ENCODE measurements around the gene LRP1-AS.
"Not testable (repeated sequence)": the region's sequence is repeated elsewhere in the genome, so short reads cannot be mapped to it uniquely, and the experiment has no call there.

LRP1-AS gene

DNA sequence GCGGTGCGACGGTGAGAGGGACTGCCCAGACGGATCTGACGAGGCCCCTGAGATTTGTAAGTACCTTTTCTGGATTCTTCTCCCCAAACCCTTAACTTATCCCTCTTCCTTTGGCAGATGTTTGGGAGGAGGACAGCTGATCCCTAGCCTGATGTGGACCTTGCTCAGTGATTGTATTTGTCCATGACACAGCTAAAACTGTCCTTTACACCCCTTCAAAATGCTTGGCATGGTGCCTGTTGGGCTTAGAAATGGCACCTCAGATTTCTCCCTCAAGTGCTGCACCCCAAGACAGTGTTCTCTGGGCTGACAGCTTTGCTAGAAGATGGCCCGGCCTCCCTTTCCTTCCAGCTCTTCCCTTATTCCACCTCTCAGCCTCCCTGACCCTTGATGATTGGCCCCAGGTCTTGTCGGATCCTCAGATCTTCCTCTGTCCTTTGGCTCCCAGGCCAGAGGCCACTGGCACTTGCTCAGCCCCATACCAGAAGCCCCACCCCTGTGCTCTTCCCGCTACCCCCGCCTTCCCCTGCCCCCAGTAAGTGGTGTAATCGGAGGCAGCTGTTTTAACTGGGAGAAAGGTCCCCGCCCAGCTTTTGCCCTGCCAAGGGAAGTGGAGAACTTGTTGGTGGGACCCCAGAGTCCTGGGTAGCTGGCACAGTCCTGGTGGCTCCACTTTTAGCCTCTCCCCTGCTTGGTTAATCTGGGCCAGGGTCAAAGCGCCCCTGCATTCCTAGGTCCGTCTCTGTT lies 8.7 kb downstream of the LRP1-AS start:
- DNase-seq, result no peak

- no peak for DNase-seq
These were observed 11.7 kb downstream of the LRP1-AS start for GRCh38 chr12:57135527-57136326.

GRCh38 chr12:57134949-57135348 lies 12.5 kb downstream of the LRP1-AS start:
- no peak for DNase-seq

GRCh38 chr12:57133916-57134315 lies 13.5 kb downstream of the LRP1-AS start:
- DNase-seq, result no peak

DNA sequence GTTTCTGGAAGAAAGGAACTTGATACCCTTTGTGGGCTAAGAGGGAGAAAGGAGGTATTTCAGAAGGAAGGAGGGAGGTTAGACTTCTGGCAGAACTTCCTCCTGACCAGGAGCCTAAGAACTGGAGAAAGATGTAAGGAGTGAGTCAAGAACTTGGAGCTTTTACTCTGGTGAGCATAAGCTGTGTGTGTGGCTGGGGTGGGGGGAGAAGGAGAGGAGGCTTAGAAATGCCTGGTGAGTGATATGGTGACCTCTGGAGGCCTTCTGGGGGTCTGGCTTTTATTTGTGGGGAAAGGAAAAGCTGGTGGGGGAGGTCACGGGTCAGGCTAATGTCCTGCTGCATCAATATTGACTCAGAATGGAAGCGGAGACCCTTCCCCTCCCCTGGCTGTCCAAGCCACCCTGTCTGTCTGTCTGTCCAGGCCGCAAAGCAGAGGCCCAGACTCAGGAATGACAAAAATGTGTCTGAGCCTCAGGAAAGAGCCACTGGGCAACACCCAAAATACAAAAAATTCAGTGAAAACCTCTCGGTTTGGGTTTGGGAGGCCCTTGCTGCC lies 14.3 kb downstream of the LRP1-AS start:
- DNase-seq, result no peak

- DNase-seq, result no peak
These were observed 15.3 kb downstream of the LRP1-AS start for GRCh38 chr12:57131896-57132744.

DNA sequence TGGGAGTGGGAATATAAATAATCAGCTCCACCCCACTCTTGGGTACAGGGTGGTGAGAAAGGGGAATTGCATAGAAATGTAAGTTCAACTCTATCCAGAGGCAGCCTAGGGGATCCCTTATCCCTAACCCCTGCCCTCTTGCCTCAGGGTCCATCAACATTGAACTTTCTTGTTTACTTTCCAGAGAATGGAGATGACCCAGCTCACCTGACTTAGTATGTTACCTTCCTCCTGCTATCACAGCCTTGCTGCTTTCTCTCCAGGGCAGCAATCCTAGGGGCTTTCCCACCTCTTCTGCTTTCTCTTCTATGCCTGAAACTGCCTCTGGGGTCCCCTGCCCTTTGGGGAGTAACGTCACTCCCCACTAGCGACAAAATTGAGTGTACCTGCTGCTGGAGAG lies 16.5 kb downstream of the LRP1-AS start:
- no peak for DNase-seq

- no peak for DNase-seq
These were observed 17.5 kb downstream of the LRP1-AS start for GRCh38 chr12:57129889-57130288.

DNA sequence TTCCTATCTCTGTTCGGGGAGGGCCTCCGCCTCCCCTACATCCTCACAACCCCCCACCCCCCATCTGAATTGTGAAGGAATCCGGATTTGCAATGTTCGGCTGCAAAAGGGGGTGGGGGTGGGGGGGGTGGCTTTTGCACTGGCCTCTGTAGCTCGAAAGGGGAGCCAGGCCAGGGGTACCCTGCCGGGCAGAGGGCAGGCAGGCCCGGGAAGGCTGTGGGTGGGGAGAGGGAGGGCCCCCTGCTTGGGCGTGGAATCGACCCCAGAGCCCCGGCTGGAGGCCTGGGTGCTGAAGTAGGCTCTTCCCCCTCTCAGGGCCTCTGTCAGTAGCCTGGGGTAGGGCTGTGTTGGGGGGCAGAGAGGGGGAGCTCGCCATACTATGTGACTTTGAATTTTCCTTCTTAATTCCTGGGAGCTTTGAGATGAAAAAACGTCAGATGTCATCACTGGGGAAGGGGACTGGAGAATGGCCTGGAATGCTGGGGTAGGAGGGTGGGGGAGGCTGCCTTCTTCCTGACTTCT lies 18.0 kb downstream of the LRP1-AS start:
- no peak for DNase-seq

DNA sequence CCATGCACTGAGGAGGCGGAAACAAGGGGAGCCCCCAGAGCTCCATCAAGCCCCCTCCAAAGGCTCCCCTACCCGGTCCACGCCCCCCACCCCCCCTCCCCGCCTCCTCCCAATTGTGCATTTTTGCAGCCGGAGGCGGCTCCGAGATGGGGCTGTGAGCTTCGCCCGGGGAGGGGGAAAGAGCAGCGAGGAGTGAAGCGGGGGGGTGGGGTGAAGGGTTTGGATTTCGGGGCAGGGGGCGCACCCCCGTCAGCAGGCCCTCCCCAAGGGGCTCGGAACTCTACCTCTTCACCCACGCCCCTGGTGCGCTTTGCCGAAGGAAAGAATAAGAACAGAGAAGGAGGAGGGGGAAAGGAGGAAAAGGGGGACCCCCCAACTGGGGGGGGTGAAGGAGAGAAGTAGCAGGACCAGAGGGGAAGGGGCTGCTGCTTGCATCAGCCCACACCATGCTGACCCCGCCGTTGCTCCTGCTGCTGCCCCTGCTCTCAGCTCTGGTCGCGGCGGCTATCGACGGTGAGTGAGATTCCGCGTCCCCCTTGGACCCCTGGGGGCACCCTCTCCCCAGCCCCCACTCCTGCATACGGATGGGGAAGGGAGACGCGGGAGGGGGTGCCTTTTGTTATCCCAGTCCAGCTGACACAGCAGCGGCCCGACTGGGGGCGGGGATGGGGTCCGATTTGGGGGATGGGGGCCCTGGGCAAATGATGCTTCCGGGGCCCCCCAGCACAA lies 18.7 kb downstream of the LRP1-AS start:
- no peak for DNase-seq

DNA sequence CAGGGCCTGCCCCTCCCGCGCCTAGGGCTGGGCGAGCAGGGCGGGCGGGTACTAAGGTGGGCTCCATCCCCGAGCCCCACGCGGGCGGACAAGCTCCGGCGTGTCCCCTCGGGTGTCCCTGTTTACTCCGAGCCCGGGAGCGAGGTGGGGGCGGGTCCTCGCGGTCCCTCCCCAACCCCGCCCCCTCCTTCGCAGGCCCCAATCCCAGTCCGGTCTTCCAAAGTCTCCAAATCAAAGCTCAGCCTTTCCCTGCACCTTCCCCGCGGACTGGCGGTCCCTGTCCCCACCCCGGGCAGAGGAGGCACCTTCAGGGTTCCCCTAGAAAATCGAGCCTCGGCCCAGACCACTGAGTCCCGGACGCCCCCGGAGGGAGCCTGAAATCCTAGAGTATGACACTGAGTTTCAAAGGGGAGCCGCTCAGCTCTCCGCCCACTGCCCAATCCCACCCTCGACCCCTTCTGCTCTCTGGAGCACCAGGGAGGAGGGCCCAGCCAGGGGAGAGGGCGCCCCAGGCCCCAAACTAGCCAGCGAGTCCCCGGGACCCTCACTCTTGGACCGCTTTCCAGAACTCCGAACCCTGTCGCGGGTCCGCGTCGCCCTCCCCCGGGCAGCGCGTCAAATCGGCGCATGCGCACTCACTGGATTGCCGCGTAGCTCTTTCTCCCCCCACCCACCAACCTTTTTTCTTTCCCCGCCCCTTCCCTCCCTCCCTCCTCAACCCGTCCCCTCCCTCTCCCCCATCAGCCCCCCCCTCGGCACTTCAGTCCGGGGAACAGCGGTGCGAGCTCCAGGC lies 19.5 kb downstream of the LRP1-AS start, which contains the start of gene LRP1:
TSS of gene LRP1 (plus strand) at position 758 of the 793 bp plus-strand sequence. CDS start 482 bp downstream, outside the sequence.
- DNase-seq, result peak; percentile 63

DNA sequence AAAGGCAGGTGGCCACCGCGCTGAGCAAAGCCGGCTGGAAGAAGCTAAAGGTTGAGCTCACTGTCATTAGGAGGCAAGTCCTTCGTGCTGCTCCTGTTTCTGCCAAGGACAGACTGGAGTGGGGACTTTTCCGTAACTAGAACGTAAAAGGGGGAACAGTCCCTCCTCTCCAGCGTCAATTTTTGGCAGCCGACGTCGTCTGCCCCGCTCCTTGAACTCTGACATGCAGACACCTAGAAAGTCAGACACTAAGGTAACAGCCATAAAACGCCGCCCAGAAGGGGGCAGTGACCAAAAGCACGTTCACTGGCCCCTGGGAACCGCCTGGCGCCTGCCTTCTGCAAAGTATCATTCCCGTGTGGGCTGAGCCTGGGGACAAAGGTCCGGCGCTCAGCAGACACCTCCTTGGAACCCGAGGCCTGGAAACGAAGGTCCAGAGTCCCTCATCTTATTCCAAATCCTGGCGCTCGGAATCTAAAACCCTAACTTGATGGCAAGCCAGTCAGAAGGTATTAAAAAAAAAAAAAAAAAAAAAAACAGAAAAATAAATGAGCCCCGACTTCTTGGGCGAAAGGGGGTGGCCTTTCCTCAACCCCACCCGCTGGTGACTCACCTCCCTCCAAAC lies 20.2 kb downstream of the LRP1-AS start:
- peak; percentile 26 for DNase-seq

DNA sequence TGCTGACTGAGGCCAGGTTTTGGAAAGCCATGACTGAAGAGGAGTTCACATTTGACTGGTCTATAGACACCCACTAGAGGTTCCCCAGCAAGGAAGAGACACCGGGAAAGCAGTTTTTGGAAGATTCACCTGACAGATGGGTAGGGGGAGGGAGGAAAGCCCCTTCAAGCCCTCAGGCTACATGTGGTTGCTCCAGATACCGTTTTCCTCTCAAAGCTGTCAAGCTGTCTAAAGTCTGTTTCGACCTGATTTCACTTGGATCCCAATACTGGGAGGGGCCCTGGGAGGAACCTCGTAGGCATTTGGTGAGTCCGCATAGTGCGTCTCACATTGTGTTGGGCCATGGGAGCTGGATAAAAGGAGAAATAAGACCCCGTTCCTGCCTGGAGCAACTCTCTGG lies 20.9 kb downstream of the LRP1-AS start:
- no peak for DNase-seq

- no peak for DNase-seq
These were observed 21.4 kb downstream of the LRP1-AS start for GRCh38 chr12:57126061-57126460.

GRCh38 chr12:57124261-57124877 lies 23.1 kb downstream of the LRP1-AS start:
- peak; percentile 82 for DNase-seq

GRCh38 chr12:57123813-57124212 lies 23.6 kb downstream of the LRP1-AS start:
- no peak for DNase-seq

GRCh38 chr12:57120718-57121117 lies 26.7 kb downstream of the LRP1-AS start:
- not testable (repeated sequence) for DNase-seq

DNA sequence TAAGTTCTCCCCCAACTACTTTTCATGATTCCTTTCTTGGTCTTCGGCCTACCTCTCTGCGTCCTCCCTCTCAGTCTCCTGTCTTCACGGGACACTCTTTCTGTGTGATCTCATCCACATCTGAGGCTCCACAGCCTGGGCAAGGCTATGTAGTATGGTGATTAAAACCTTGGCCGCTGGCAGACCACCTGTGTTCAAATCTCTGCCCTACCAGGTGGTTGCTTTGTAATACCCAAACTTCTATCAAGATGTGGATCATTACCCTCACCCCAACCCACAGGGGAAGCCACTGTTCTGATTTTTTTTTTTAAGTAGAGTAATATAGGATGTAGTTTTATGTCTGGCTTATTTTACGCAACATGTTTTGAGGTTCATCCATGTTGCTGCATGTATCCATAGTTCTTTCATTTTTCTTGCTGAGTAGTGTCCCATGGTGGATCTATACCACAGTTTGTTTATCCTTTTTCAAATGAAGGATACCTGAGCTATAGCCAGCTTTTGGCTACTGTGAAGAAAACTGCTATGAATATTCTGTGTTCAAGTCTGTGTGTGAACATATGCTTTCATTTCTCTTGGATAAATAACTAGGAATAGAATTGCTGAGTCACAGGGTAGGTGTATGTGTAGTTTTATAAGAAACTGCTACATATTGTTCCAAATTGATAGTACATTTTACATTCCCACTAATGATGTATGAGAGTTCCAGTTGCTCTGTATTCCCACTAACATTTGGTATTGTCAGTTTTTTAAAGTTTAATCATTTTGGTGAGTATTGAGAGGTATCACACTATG lies 27.9 kb downstream of the LRP1-AS start:
- DNase-seq, result no peak

GRCh38 chr12:57118711-57119271 lies 28.6 kb downstream of the LRP1-AS start:
- no peak for DNase-seq

All from activated CD4-positive, alpha-beta T cell treated with anti-CD3 and anti-CD28 coated beads, Interleukin-10, Interleukin-2, amounts not matched to agents 100 ng/mL and 50 ng/mL, durations not matched to agents 16 hours and 8 hours (primary cell).